Uterus (tissue), 2 donors: ENCODE data around the gene TMEM63B.

ENCODE experiments used
- CTCF ChIP-seq, 4 experiments: fragments of 200-600 bp in 2 of 4; fragments of 450-650 bp in 2 of 4; sonication (generic) in 2 of 4; IDR thresholded peaks; one replicate each; pipeline ENCODE4 v1.5.1; 2016 to 2019; ENCODE audit warnings: antibody characterized with exemption in 4 of 4, mild to moderate bottlenecking in 2 of 4, moderate library complexity in 1 of 4
- POLR2A ChIP-seq, 2 donors: fragments of 450-650 bp; IDR thresholded peaks; one replicate each; pipeline ENCODE4 v1.6.1; 2016; ENCODE audit warnings: antibody characterized with exemption in 2 of 2, mild to moderate bottlenecking in 1 of 2, moderate library complexity in 1 of 2

GRCh38 chr6:44086931-44087574, 40.3 kb upstream of the TMEM63B start:
- TF ChIP-seq CTCF (IDR thresholded peaks at IDR 0.05) (no peak), POLR2A (IDR thresholded peaks at IDR 0.05) (no peak)
